Kidney (tissue), 14 donors: ENCODE data around the gene SLX9. TPM values are rescaled to one million over a fixed set of nuclear protein-coding genes. Genes with fewer than 3 reads are reported as not detected.

Source experiments
- DNase-seq, 5 donors: peaks; one replicate each; pipeline ENCODE4 v3.0.0-alpha.2; 2013 to 2020
- FAIRE-seq: peaks from 2 replicates; lab custom pipeline; 2012; peaks lifted over from hg19 to GRCh38; lab: Jason Lieb, UNC
- H3K27ac ChIP-seq, 2 donors: one replicate each; pipeline ENCODE4 v1.7.0; 2013; ENCODE audit warnings: low read depth in 2 of 2, low read length in 2 of 2, inconsistent platforms in 1 of 2
- H3K27me3 ChIP-seq: one replicate; pipeline ENCODE4 v1.7.1; 2013; ENCODE audit warnings: low read length, inconsistent platforms; ENCODE audit not compliant: control insufficient read depth, insufficient read depth
- H3K36me3 ChIP-seq, 3 donors: one replicate each; pipeline versions ENCODE4 v1.7.0 to v1.7.1; 2013; ENCODE audit warnings: low read length in 3 of 3, control low read depth in 1 of 3, inconsistent platforms in 1 of 3; ENCODE audit not compliant: insufficient read depth in 3 of 3, control insufficient read depth in 2 of 3
- H3K4me1 ChIP-seq, 3 donors: one replicate each; pipeline versions ENCODE4 v1.7.0 to v1.7.1; 2013; ENCODE audit warnings: low read length in 3 of 3, inconsistent platforms in 1 of 3, low read depth in 1 of 3; ENCODE audit not compliant: control insufficient read depth in 2 of 3, insufficient read depth in 2 of 3
- H3K4me3 ChIP-seq, 3 donors: one replicate each; pipeline versions ENCODE4 v1.7.0 to v1.8.1; 2013; ENCODE audit warnings: low read length in 3 of 3, control low read depth in 1 of 3, inconsistent platforms in 1 of 3
- H3K9ac ChIP-seq, 3 donors: one replicate each; pipeline versions ENCODE4 v1.7.0 to v1.7.1; 2013; ENCODE audit warnings: low read length in 3 of 3, control low read depth in 1 of 3, inconsistent platforms in 1 of 3
- H3K9me3 ChIP-seq, 3 donors: one replicate each; pipeline versions ENCODE4 v1.7.0 to v1.7.1; 2013; ENCODE audit warnings: low read length in 3 of 3, control low read depth in 1 of 3, inconsistent platforms in 1 of 3; ENCODE audit not compliant: control insufficient read depth in 2 of 3, insufficient read depth in 1 of 3
- intact Hi-C: fragments of 100-400 bp; cut with DNase I; formaldehyde crosslinking; loops from one replicate; pipeline ENCODE4 v1.11.1; 2022
- polyA plus RNA-seq: library from polyadenylated mRNA; stranded (reverse); fragments of 350-450 nt; fragmentation: Illumina TruSeq; extraction: RNeasy Lipid Tissue Mini Kit (QIAGEN cat#74804); gene quantifications from one replicate; pipeline ENCODE4 v1.2.3, GENCODE V29; 2014; ENCODE audit warnings: low read depth, low replicate concordance; ENCODE audit not compliant: insufficient read depth
- total RNA-seq: library from RNA; stranded (reverse); fragmentation: NEBNext Ultra II Directional; extraction: Animal tissue kit (Norgen Biotek cat#: 25700); gene quantifications from one replicate; pipeline ENCODE4 v1.2.1, GENCODE V29; 2021
- TF ChIP-seq, protein P1 (sequence below): IDR thresholded peaks from 3 replicates; pipeline ENCODE4 v1.5.1; 2012; ENCODE audit warnings: mild to moderate bottlenecking, moderate library complexity, borderline replicate concordance; ENCODE audit not compliant: insufficient read depth; ENCODE audit errors: extremely low read depth
- donor health status: control.
- donor health status: control.
- donor health status: control.
- donor health status: control.
- donor health status: control.
- donor health status: DM: yes; HTN: yes; CAD: no.
- donor health status: Normal renal cell carcinoma (clear cell type).

The SLX9 gene
- total and polyA plus RNA-seq, 2 donors from 2014 or later = 27.1 to 35.1 TPM

DNA sequence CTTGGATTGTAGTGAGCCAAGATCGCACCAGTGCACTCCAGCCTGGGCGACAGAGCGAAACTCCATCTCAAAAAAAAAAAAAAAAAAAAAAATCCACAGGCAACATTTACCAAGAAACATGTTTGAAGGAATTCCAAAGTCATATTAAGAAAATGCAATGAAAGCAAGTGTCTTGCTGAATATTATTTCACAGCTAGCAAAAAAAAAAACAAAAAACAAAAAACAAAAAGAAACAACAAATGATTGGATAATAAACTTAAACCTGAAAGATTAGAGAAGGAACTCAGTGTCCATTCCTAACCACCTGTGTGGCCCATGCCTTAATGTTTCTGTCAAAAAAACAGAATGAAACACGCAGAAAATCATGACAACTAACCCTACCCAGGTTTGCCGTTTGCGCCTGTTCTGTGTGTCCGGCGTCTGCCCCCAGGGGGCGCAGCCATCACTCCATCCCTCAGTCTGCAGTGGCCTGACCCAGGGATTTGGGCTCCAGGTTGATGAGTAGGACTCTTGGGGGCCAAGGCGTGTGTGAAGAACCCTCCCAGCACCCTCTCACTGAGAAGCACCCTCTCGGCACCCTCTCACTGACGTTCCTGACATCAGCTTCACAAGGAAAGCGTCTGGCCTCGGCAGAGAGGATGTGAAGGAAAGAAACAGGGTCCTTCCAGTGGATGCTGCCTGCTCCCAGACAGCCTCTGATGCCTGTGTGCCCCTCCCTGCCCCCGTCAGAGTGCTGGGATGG lies 47.1 kb upstream of the SLX9 start:
- H3K27me3 ChIP-seq = no peaks in the 10 kb centered on the region
- H3K9me3 ChIP-seq = no peaks in the 10 kb centered on the region
- H3K4me1 ChIP-seq = peaks cover 0 to 4% (median 0%) of the 10 kb centered on the region in 3 donors
- DNase-seq (peak in 2 of 5 donors; percentile 47 to 82), FAIRE-seq (no peak)
- TF ChIP-seq, protein P1, sequence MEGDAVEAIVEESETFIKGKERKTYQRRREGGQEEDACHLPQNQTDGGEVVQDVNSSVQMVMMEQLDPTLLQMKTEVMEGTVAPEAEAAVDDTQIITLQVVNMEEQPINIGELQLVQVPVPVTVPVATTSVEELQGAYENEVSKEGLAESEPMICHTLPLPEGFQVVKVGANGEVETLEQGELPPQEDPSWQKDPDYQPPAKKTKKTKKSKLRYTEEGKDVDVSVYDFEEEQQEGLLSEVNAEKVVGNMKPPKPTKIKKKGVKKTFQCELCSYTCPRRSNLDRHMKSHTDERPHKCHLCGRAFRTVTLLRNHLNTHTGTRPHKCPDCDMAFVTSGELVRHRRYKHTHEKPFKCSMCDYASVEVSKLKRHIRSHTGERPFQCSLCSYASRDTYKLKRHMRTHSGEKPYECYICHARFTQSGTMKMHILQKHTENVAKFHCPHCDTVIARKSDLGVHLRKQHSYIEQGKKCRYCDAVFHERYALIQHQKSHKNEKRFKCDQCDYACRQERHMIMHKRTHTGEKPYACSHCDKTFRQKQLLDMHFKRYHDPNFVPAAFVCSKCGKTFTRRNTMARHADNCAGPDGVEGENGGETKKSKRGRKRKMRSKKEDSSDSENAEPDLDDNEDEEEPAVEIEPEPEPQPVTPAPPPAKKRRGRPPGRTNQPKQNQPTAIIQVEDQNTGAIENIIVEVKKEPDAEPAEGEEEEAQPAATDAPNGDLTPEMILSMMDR = peak; percentile 63
- H3K9ac ChIP-seq = no peak overlapping the region
- no peak overlapping the region for H3K4me3 ChIP-seq
- intact Hi-C loops = no loop called here
- no peaks in the 10 kb centered on the region for H3K36me3 ChIP-seq
- no peak overlapping the region for H3K27ac ChIP-seq

DNA sequence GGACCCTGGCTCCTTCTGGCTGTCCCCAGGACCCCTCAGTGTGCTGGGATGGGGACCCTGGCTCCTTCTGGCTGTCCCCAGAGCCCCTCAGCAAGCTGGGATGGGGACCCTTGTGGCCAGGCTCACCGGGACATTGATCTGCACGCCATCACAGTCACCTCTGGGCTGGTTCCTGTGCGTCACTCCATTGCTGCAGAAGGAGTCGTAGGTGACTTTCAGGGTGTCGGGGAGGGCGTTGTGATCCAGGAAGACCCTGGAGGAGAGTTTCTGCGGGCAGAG lies 46.6 kb upstream of the SLX9 start:
- DNase-seq (no peak), FAIRE-seq (no peak)
- no peaks in the 10 kb centered on the region for H3K9me3 ChIP-seq
- no peaks in the 10 kb centered on the region for H3K36me3 ChIP-seq
- no peak overlapping the region for H3K27ac ChIP-seq
- TF ChIP-seq, protein P1 = no peak
- H3K9ac ChIP-seq = no peak overlapping the region
- H3K4me1 ChIP-seq = peaks cover 0 to 4% (median 0%) of the 10 kb centered on the region in 3 donors
- H3K27me3 ChIP-seq = no peaks in the 10 kb centered on the region
- H3K4me3 ChIP-seq = no peak overlapping the region
- intact Hi-C loops = no loop called here

DNA sequence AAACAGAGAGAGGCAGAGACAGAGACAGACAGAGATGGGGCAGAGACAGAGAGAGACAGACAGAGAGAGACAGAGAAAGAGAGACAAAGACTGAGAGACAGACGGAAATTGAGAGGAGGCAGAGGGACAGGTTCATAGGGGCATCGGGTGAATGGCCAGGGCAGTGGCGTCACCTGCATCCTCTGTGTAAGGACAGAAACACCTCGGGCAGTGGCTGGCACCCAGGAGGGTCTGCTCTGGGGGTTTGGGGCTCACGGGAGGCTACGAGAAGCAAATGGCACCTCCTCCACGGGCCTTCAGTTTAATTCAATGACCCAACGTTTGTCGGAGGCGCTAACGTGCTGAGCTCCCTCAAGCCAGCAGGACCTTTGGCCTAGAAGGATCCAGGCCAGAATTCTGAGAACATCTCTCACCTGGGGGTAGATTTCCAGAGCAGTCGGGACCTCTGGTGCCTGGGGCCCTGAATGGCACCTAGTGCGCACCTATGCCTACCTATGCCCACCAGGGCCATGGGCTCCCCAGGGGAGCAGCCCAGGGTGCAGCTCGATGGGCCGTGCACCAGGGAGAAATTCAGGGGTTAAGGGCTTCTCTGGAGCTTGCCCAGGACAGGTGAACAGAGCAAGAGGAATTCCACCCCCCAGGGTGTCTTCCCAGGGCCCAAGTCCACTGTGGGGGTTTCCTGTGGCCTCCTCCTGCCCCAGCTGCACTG lies 45.7 kb upstream of the SLX9 start:
- Histone ChIP-seq H3K36me3 (no peaks in the 10 kb centered on the region), H3K4me3 (no peak overlapping the region), H3K27ac (no peak overlapping the region), H3K27me3 (no peaks in the 10 kb centered on the region), H3K9me3 (no peaks in the 10 kb centered on the region), H3K4me1 (peaks cover 0 to 4% (median 0%) of the 10 kb centered on the region in 3 donors), H3K9ac (no peak overlapping the region)
- TF ChIP-seq, protein P1 = no peak
- intact Hi-C loops = no loop called here
- peak in 1 of 5 donors; percentile 63 for DNase-seq
- FAIRE-seq = no peak
